ENCODE measurements around the gene MAB21L2.

The MAB21L2 gene

DNA sequence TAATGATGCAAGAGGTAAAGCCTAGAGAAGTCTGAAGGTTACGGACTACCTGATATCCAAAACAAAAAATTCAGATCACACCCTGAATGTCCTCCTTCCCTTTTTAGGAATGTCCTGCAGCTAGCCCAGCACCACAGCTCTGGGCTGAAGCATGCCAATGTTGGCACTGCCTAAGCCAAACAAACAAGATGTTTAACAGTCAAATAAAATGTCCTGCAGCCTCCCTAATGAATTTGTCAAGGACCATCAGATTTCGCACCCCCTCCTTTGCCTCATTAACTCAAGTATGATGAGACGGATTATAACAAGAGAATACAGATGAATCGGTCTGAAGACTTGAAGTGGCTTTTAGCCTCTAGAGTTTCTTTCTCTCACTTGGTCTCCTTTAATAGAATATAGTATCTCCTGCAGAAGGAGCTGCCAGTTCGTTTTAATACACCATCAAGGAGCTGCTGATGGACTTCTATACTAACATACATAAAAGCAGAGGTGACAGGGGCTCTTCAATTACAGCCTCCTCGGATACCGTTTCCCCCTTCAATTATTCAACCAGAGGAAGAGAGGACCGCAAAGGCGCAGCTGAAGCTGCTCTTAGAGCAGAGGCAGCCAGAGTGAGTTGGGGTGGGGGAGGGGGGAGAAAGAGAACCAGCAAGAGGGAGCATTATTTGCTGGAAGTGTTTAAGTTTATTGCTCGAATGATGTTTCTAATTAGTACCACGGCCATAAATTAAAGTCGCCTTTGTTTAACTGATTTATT, 3.0 kb upstream of the MAB21L2 start:
- TF ChIP-seq, protein P1, sequence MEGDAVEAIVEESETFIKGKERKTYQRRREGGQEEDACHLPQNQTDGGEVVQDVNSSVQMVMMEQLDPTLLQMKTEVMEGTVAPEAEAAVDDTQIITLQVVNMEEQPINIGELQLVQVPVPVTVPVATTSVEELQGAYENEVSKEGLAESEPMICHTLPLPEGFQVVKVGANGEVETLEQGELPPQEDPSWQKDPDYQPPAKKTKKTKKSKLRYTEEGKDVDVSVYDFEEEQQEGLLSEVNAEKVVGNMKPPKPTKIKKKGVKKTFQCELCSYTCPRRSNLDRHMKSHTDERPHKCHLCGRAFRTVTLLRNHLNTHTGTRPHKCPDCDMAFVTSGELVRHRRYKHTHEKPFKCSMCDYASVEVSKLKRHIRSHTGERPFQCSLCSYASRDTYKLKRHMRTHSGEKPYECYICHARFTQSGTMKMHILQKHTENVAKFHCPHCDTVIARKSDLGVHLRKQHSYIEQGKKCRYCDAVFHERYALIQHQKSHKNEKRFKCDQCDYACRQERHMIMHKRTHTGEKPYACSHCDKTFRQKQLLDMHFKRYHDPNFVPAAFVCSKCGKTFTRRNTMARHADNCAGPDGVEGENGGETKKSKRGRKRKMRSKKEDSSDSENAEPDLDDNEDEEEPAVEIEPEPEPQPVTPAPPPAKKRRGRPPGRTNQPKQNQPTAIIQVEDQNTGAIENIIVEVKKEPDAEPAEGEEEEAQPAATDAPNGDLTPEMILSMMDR (IDR thresholded peaks at IDR 0.05): no peak
- TF ChIP-seq ZFX (IDR thresholded peaks at IDR 0.05; ENCODE audit: borderline replicate concordance): no peak
- no peak overlapping the region; the same call in 1 of the 2 replicates for H3K27ac ChIP-seq

DNA sequence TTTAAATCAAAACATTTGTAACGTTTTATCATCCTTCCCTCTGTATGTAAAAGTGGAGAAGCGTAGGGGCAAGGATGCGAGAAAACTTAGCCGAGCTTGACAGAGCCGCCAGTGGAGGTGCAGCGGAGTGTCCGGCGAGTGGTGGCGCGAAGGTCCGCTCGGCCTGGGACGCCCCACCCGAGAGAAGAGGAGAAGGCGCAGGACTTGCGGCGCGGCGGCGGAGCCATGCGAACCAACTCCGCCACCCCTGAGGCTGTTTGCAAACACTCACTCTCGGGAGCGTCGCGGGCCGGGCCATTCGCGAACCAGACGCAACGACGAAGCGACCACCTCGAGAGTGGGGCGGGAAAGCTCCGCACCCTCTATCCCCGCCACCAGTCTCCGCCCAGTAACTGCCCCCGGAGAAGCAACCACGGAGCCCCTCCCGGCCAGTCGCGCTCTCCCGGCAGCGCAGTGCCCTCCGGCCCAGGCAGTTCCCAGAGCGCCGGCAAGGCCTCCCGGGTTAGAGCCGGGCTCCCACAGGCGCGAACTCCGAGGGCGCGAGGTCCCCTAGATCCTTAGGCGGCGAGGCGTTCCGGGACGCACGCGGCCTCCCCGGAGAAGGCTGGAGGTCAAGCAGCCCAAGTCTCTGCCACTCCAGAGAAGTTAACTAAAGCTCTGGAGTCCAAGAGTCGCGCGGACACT, 2.3 kb upstream of the MAB21L2 start:
- no peak overlapping the region for H3K27ac ChIP-seq
- TF ChIP-seq ZFX (IDR thresholded peaks at IDR 0.05; ENCODE audit: borderline replicate concordance): no peak
- TF ChIP-seq, protein P1 (IDR thresholded peaks at IDR 0.05): no peak

DNA sequence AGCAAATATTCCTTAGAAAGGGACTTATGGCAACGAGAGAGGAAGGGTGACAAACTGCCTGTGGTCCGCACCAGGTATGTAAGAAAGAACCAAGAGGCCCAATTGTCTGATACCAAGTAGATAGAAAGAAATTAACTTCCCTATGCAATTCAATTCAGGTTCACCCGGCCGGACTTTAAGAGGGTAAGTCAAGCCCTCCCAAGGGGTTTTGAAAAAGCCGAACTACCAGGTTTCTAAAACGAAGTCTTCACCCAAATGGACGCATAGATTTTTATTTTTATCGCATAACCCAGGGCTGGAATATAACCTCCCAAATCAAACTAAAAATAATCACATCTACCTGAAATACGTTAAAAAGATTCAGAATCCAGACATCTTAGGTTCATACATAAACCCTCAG, 1.6 kb upstream of the MAB21L2 start:
- H3K27ac ChIP-seq: no peak overlapping the region
- no peak for TF ChIP-seq ZFX (IDR thresholded peaks at IDR 0.05; ENCODE audit: borderline replicate concordance)
- TF ChIP-seq, protein P1 (IDR thresholded peaks at IDR 0.05): no peak

DNA sequence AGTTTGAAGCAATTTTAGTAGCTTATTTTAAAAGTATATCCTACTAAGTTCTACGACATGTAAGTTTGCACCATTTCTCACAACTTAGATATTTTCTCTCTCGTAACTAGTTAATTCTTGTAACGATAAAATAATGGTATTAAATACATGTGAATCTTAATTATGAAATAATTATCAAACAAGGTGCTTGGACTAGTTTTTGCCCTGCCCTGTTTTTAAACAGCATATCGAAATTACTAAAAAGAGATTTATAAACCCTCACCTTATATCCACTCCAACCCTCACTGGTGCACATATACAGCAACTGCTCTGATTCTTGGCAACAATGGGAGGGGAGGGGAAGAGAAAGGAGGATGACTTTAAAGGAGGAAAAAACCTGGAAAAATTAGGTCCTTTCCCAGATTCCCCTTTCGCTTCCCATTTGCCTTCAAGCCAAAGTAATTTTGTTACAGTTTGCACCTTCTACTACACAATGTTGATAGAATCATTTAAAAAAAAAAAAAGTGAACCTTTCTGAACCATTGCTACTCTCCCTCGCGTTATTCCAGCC, 820 bp upstream of the MAB21L2 start:
- no peak overlapping the region for H3K27ac ChIP-seq
- no peak for TF ChIP-seq ZFX (IDR thresholded peaks at IDR 0.05; ENCODE audit: borderline replicate concordance)
- TF ChIP-seq, protein P1 (IDR thresholded peaks at IDR 0.05): no peak

DNA sequence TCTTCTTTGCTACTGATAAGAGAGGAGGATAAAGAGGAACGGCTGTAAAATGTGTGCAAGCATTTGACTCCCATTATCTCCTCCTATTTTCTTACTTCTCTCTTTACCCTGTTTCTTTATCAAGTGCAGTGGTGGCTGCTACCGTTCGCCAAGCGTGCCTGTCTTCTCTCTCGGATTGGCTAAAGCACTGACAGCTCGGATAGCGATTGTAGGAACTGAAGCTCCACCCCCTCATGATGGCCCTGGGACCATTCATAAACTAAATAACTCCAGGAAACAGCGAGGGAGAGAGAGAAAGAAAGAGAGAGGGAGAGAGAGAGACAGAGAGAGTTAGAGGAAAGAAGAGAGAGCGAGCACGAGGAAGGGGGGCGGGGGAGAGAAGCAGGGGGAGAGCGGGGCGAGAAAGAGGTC, 305 bp upstream of the MAB21L2 start:
- TF ChIP-seq, protein P1 (IDR thresholded peaks at IDR 0.05): no peak
- H3K27ac ChIP-seq: no peak overlapping the region

DNA sequence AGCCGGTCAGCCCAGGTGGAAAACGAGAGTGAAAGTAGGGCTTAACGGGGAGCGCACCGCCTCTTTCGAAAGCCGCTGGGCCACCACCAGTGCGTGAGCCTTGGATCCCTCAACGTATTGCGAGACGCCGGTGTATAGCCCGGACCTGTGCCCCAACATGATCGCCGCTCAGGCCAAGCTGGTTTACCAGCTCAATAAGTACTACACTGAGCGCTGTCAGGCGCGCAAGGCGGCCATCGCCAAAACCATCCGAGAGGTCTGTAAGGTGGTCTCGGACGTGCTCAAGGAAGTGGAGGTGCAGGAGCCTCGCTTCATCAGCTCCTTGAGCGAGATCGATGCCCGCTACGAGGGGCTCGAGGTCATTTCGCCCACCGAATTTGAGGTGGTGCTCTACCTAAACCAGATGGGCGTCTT, 929 bp downstream of the MAB21L2 start:
- H3K27ac ChIP-seq: no peak overlapping the region

More for the DNA sequence above, 929 bp downstream of the MAB21L2 start:
- TF ChIP-seq ZFX (IDR thresholded peaks at IDR 0.05; ENCODE audit: borderline replicate concordance): no peak
- TF ChIP-seq, protein P1 (IDR thresholded peaks at IDR 0.05): no peak

Data from 22Rv1 (cell line).